ENCODE data around the gene GALNT2.

The GALNT2 gene

GRCh38 chr1:230222678-230223077 lies 155.6 kb downstream of the GALNT2 start:
- no peak overlapping the region for H3K9ac ChIP-seq (ENCODE audit: low read length)
- no peaks in the 10 kb centered on the region for H3K9me2 ChIP-seq (replicated peaks; ENCODE audit: insufficient read depth, low read length)
- H3K79me2 ChIP-seq (ENCODE audit: insufficient read depth, low read length) = no peaks in the 10 kb centered on the region
- no peaks in the 10 kb centered on the region for H3F3A ChIP-seq (ENCODE audit: insufficient read depth)
- H3K4me3 ChIP-seq (ENCODE audit: insufficient read depth, low read length, poor library complexity, severe bottlenecking) = no peak overlapping the region
- H4K20me1 ChIP-seq (ENCODE audit: low read depth, low read length) = 0 out of 2 replicates have a peak, but pooled peaks cover 4% of the 10 kb centered on the region
- no peak overlapping the region for H3K4me2 ChIP-seq (ENCODE audit: low read depth, low read length, poor library complexity, severe bottlenecking)
- TF ChIP-seq EZH2phosphoT487 (conservative IDR thresholded peaks at IDR 0.05; ENCODE audit: low read length) = no peak
- TF ChIP-seq CTCF (IDR thresholded peaks at IDR 0.05; ENCODE audit: insufficient read depth, low read length, poor library complexity, severe bottlenecking) = no peak
- no peak overlapping the region for H2AFZ ChIP-seq (ENCODE audit: low read depth, low read length, severe bottlenecking)
- H3K9me3 ChIP-seq (ENCODE audit: insufficient read depth, low read length) = no peaks in the 10 kb centered on the region
- no peaks in the 10 kb centered on the region for H3K36me3 ChIP-seq (ENCODE audit: low read length)
- no peak overlapping the region for H3K27ac ChIP-seq (ENCODE audit: low read depth, low read length)
- no peaks in the 10 kb centered on the region for H3K27me3 ChIP-seq (ENCODE audit: low read length)

DNA sequence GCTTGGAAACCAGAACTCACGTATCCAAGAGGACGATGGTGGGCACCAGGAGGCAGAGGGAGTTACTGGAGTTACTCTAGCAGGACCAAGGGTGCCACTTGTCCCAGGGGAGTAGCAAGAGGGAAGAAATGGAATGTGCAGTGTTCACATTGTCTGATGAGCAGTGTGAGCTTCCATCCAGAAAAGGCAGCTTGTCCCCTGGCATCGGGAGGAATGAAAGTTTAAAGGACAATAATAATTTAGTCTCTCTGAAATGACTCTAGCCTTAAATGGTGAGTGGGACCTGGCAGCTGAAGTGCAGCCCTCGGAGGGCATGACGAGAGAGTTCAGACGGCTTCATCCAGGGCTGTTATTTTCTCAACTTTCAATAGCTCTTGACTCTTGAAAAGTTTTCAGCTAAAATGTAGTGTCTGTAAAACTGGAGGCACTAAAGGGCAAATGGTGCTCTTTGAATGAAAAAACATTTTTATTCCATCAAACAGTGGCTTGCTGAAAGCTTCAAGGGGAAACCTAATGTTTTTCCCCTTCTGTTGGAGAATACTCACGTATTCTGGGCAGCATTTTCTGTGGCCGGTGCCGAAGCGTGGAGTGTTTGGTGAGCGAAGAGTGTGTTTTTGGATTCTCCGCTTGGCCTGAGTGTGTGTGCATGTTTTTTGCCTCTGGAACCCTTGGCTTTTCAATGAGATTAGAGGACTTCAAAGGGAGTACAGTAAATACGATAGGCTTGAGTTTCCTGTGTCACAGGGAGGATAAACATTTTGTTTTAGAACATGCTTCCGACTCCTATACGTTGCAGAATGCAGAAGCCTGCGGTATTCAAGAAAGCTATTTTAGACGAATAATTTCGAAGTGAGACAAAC lies 157.3 kb downstream of the GALNT2 start:
- Histone ChIP-seq H3K4me2 (ENCODE audit: low read depth, low read length, poor library complexity, severe bottlenecking) (no peak overlapping the region), H3K9ac (ENCODE audit: low read length) (no peak overlapping the region), H3F3A (ENCODE audit: insufficient read depth) (no peaks in the 10 kb centered on the region), H3K4me3 (ENCODE audit: insufficient read depth, low read length, poor library complexity, severe bottlenecking) (no peak overlapping the region), H2AFZ (ENCODE audit: low read depth, low read length, severe bottlenecking) (no peak overlapping the region), H3K36me3 (ENCODE audit: low read length) (no peaks in the 10 kb centered on the region), H3K9me2 (replicated peaks; ENCODE audit: insufficient read depth, low read length) (no peaks in the 10 kb centered on the region), H3K79me2 (ENCODE audit: insufficient read depth, low read length) (no peaks in the 10 kb centered on the region), H3K27me3 (ENCODE audit: low read length) (no peaks in the 10 kb centered on the region), H3K9me3 (ENCODE audit: insufficient read depth, low read length) (no peaks in the 10 kb centered on the region), H4K20me1 (ENCODE audit: low read depth, low read length) (0 out of 2 replicates have a peak, but pooled peaks cover 4% of the 10 kb centered on the region), H3K27ac (ENCODE audit: low read depth, low read length) (no peak overlapping the region)
- TF ChIP-seq CTCF (IDR thresholded peaks at IDR 0.05; ENCODE audit: insufficient read depth, low read length, poor library complexity, severe bottlenecking) (no peak), EZH2phosphoT487 (conservative IDR thresholded peaks at IDR 0.05; ENCODE audit: low read length) (no peak)

GRCh38 chr1:230226007-230226800 lies 159.2 kb downstream of the GALNT2 start:
- Histone ChIP-seq H3K36me3 (ENCODE audit: low read length) (no peaks in the 10 kb centered on the region), H3K4me2 (ENCODE audit: low read depth, low read length, poor library complexity, severe bottlenecking) (no peak overlapping the region)

More at GRCh38 chr1:230226007-230226800, 159.2 kb downstream of the GALNT2 start:
- Histone ChIP-seq H3K79me2 (ENCODE audit: insufficient read depth, low read length) (no peaks in the 10 kb centered on the region), H3K4me3 (ENCODE audit: insufficient read depth, low read length, poor library complexity, severe bottlenecking) (no peak overlapping the region), H3F3A (ENCODE audit: insufficient read depth) (no peaks in the 10 kb centered on the region), H3K9ac (ENCODE audit: low read length) (no peak overlapping the region), H3K9me3 (ENCODE audit: insufficient read depth, low read length) (no peaks in the 10 kb centered on the region), H3K9me2 (replicated peaks; ENCODE audit: insufficient read depth, low read length) (no peaks in the 10 kb centered on the region), H2AFZ (ENCODE audit: low read depth, low read length, severe bottlenecking) (no peak overlapping the region), H4K20me1 (ENCODE audit: low read depth, low read length) (0 out of 2 replicates have a peak, but pooled peaks cover 3% of the 10 kb centered on the region), H3K27me3 (ENCODE audit: low read length) (no peaks in the 10 kb centered on the region), H3K27ac (ENCODE audit: low read depth, low read length) (no peak overlapping the region)
- TF ChIP-seq EZH2phosphoT487 (conservative IDR thresholded peaks at IDR 0.05; ENCODE audit: low read length) = no peak
- no peak for TF ChIP-seq CTCF (IDR thresholded peaks at IDR 0.05; ENCODE audit: insufficient read depth, low read length, poor library complexity, severe bottlenecking)
